ENCODE measurements around the gene CEP112. TPM values are rescaled to one million over a fixed set of nuclear protein-coding genes. Genes with fewer than 3 reads are reported as not detected.

CEP112 gene
- total and polyA plus RNA-seq, 9 of the 15 experiments (the other 6 are each of a cell fraction or from before 2014, with no cell fraction given), result 0.84 TPM; not detected in 8

DNA sequence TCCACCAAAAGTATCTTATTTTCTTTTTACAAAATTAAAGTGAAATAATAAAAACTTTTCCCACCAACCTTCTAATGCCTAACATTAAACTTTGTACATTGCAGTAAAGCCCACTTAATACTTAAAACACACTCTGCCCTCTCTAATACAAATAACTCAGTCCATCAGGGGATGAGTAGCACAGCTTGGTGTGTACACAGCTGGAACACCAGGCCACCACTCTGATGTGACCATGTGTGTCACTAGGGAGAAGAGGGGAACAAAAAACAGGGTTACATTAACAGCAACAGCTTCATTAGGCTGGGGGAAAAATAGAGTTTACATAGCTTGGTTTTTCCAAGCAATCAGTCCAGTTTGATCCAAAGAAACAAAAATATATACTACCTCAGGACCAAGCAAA lies 295.0 kb downstream of the CEP112 start:
- no peak overlapping the region for H3K4me3 ChIP-seq
- CTCF ChIA-PET (ENCODE audit: low intra/inter-chr PET ratio), result no interaction called here
- BruUV-seq (replicated peaks), result no TSS peak
- no peak for ATAC-seq
- no peaks in the 10 kb centered on the region for H3K27me3 ChIP-seq (ENCODE audit: control insufficient read depth in 2 of 2, insufficient read depth in 2 of 2, low read length in 2 of 2)
- no peak overlapping the region for H3K9ac ChIP-seq (ENCODE audit: insufficient read depth in 1 of 2, low read depth in 2 of 2, low read length in 2 of 2)
- no peak overlapping the region for H2AFZ ChIP-seq (ENCODE audit: low read depth, low read length)
- no peaks in the 10 kb centered on the region for H3K36me3 ChIP-seq (ENCODE audit: control insufficient read depth, insufficient read depth, low read length)
- no peak overlapping the region for H3K27ac ChIP-seq (ENCODE audit: extremely low read depth, low read depth, low read length)
- no peak for FAIRE-seq
- in situ Hi-C loops (cut with MboI), result no loop called here
- no peaks in the 10 kb centered on the region for H4K20me1 ChIP-seq (replicated peaks; ENCODE audit: control insufficient read depth, insufficient read depth, low read length)
- DNase-seq (ENCODE audit: extremely low read depth in 1 of 4, low spot score in 3 of 4), result no peak
- POLR2A ChIA-PET, result no interaction called here
- H3K9me1 ChIP-seq (ENCODE audit: control insufficient read depth, insufficient read depth, low read length), result no peaks in the 10 kb centered on the region
- intact Hi-C loops (cut with micrococcal nuclease), result no loop called here
- no peak overlapping the region for H3K4me2 ChIP-seq (ENCODE audit: insufficient read depth, low read length)
- H3K9me3 ChIP-seq (replicated peaks; ENCODE audit: control insufficient read depth, insufficient read depth, low read depth, low read length), result no peaks in the 10 kb centered on the region
- H3K4me1 ChIP-seq (replicated peaks in 1 of 2; ENCODE audit: control insufficient read depth in 2 of 2, insufficient read depth in 2 of 2, low read length in 2 of 2), result no peaks in the 10 kb centered on the region
- H3K79me2 ChIP-seq (ENCODE audit: control insufficient read depth, insufficient read depth, low read length), result no peaks in the 10 kb centered on the region
- TF ChIP-seq ZNF197 (CRISPR knock-in tag; IDR thresholded peaks at IDR 0.05; ENCODE audit: low read depth) (no peak), ZNF318 (IDR thresholded peaks at IDR 0.05; ENCODE audit: borderline replicate concordance in 1 of 2, low read depth in 1 of 2) (no peak), PCBP1 (IDR thresholded peaks at IDR 0.05; ENCODE audit: low read depth, low read length, poor library complexity, severe bottlenecking) (no peak), ETV5 (CRISPR knock-in tag; IDR thresholded peaks at IDR 0.05; ENCODE audit: low read depth) (no peak), ILK (tag; IDR thresholded peaks at IDR 0.05; ENCODE audit: borderline replicate concordance, low read depth) (no peak), ZNF507 (tag; conservative IDR thresholded peaks at IDR 0.05) (no peak), RAD21 (CRISPR knock-in tag; conservative IDR thresholded peaks at IDR 0.05 in 1 of 2, IDR thresholded peaks at IDR 0.05 in 1 of 2) (no peak), MBD1 (CRISPR knock-in tag; IDR thresholded peaks at IDR 0.05) (no peak)
- TF ChIP-seq, protein P1, sequence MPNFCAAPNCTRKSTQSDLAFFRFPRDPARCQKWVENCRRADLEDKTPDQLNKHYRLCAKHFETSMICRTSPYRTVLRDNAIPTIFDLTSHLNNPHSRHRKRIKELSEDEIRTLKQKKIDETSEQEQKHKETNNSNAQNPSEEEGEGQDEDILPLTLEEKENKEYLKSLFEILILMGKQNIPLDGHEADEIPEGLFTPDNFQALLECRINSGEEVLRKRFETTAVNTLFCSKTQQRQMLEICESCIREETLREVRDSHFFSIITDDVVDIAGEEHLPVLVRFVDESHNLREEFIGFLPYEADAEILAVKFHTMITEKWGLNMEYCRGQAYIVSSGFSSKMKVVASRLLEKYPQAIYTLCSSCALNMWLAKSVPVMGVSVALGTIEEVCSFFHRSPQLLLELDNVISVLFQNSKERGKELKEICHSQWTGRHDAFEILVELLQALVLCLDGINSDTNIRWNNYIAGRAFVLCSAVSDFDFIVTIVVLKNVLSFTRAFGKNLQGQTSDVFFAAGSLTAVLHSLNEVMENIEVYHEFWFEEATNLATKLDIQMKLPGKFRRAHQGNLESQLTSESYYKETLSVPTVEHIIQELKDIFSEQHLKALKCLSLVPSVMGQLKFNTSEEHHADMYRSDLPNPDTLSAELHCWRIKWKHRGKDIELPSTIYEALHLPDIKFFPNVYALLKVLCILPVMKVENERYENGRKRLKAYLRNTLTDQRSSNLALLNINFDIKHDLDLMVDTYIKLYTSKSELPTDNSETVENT (CRISPR knock-in tag; IDR thresholded peaks at IDR 0.05), result no peak
